ENCODE results near the gene GOT1.

GOT1 gene

GRCh38 chr10:99450156-99450555 is 19.7 kb upstream of the GOT1 start:
- DNase-seq (ENCODE audit: low read depth) = no peak
- no peak overlapping the region for H3K4me3 ChIP-seq (ENCODE audit: low read length)
- TF ChIP-seq CTCF (conservative IDR thresholded peaks at IDR 0.05; ENCODE audit: low read depth, low read length) = no peak

- H3K4me3 ChIP-seq (ENCODE audit: low read length) = no peak overlapping the region
- no peak for DNase-seq (ENCODE audit: low read depth)
- no peak for TF ChIP-seq CTCF (conservative IDR thresholded peaks at IDR 0.05; ENCODE audit: low read depth, low read length)
Observed at GRCh38 chr10:99449023-99449422, 18.6 kb upstream of the GOT1 start.

GRCh38 chr10:99444383-99445045 is 14.1 kb upstream of the GOT1 start:
- H3K4me3 ChIP-seq (ENCODE audit: low read length) = no peak overlapping the region
- no peak for DNase-seq (ENCODE audit: low read depth)
- TF ChIP-seq CTCF (conservative IDR thresholded peaks at IDR 0.05; ENCODE audit: low read depth, low read length) = no peak

GRCh38 chr10:99443500-99443899 is 13.1 kb upstream of the GOT1 start:
- H3K4me3 ChIP-seq (ENCODE audit: low read length) = no peak overlapping the region
- no peak for TF ChIP-seq CTCF (conservative IDR thresholded peaks at IDR 0.05; ENCODE audit: low read depth, low read length)
- no peak for DNase-seq (ENCODE audit: low read depth)

GRCh38 chr10:99442394-99442793 is 12.0 kb upstream of the GOT1 start:
- no peak for TF ChIP-seq CTCF (conservative IDR thresholded peaks at IDR 0.05; ENCODE audit: low read depth, low read length)
- no peak overlapping the region for H3K4me3 ChIP-seq (ENCODE audit: low read length)
- DNase-seq (ENCODE audit: low read depth) = no peak

GRCh38 chr10:99438890-99439289 is 8.5 kb upstream of the GOT1 start:
- DNase-seq (ENCODE audit: low read depth) = no peak
- no peak overlapping the region for H3K4me3 ChIP-seq (ENCODE audit: low read length)
- no peak for TF ChIP-seq CTCF (conservative IDR thresholded peaks at IDR 0.05; ENCODE audit: low read depth, low read length)

GRCh38 chr10:99435986-99436638 is 5.7 kb upstream of the GOT1 start:
- TF ChIP-seq CTCF (conservative IDR thresholded peaks at IDR 0.05; ENCODE audit: low read depth, low read length) = peak; percentile 51
- no peak for DNase-seq (ENCODE audit: low read depth)
- no peak overlapping the region for H3K4me3 ChIP-seq (ENCODE audit: low read length)
